Astrocyte of the hippocampus (primary cell): ENCODE results near the gene LTF.
"Not testable (repeated sequence)": the region's sequence is repeated elsewhere in the genome, so short reads cannot be mapped to it uniquely, and the experiment has no call there.

Experiments used
- DNase-seq: peaks from one replicate; pipeline ENCODE4 v3.0.0; 2011; ENCODE audit warnings: low read depth, low spot score

Gene LTF

DNA sequence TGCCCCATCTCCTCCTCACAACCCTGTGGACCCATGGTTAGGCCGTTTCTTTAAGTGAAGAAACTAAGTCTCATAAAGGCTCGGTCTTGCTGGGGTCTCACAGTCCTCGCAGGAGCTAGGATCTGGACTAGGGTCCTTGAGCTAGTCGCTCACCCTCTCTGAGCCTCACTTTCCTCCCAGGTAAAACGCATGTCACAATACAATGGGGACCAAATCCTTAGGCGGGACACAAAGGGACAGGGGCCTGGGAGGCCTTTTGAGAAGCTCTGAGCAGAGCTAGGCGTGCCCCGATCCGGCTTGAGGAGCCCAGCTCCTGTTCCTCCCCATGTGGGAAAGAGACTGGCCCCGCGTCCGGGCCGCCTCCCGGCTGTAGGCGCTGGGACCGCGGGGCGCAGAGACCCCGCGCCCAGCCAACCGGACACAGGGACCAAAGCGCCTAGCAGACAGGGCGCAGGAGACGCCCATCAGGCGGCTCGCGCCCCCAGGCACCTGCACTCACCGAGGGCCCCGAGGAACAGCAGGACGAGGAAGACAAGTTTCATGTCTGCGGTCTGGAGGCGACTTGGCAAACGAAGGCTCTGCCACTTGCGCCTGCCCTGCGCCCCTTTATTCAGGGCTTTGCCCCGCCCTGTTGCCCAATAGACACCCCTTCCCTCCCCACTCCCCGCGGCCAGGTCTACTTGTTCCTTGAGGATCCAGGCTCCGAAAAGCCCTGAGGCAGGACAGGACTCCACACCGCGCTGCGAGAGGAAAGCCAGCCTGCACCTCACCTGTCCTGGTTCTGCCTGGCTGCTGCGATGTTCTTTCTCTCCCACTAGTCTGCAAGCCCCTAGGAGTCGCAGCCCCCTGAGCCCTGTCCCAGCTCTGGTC, at the start of gene LTF:
Gene LTF, minus strand, starts transcription at position 580 of the 870 bp plus-strand sequence. Its CDS starts 38 bp downstream, at position 542.
- DNase-seq: no peak

DNA sequence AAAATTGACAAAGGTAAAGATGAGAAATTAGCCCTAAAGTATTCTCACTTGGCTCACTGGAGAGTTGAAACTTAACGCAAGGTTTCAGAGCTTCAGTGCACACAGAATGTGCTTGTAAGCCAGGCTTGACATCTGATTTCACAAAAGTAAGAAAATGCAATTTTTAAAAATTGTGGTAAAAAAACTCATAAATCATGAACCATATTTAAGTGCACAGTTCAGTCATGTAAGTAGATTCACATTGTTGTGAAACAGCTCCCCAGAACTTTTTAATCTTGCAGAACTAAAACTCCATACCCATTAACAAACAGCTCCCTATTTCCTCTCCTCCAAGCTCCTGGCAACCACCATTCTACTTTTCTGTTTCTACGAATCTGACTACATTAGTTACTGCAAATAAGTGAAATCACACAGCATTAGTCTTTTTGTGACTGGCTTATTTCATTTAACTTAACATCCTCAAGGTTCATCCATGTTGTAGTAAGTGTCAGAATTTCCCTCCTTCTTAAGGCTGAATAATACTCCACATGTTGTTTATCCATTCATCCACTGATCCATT, 47.6 kb upstream of the LTF start:
- no peak for DNase-seq

DNA sequence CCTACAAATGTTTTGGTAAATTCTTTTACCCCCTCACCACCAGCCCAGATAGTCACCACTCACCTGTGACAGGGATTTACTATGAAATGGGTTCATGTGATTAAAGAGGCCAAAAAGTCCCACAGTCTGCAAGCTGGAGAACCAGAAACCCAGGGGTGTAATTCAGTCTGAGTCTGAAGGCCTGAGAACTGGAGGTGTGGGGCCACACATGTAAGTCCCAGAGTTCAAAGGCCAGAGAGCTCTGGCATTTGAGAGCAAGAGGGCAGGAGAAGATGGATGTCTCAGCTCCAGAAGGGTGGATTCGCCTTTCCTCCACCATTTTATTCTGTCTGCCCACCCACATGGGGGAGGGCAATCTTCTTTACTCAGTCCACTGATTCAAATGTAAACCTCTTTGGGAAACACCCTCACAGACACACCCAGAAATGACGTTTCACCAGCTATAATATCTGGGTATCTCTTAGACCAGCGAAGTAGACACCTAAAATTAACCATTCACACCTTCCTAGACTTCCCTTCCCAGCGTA, 45.0 kb upstream of the LTF start:
- no peak for DNase-seq

- no peak for DNase-seq
Measured at GRCh38 chr3:46508850-46509591, 44.3 kb upstream of the LTF start.

DNA sequence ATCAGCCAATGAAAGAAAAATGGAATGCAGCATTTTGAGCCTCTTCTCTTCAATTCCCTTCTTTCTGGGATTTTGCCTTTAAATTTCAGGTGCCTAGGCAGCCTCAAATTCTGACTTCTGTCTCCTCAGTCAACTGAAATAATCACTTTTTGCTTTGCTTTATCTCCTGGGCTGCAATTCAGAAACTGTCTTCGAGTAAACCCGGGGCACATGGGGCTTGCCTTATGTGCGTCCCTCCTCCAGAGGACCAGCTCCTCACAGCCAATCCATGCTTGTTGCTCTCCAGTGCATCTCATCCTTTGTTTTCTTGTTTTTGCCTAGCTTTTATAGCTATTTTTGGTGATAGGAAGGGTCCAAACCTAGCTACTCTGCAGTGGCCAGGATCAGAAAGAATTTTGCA, 41.8 kb upstream of the LTF start:
- no peak for DNase-seq

GRCh38 chr3:46505953-46506352, 41.2 kb upstream of the LTF start:
- no peak for DNase-seq

DNA sequence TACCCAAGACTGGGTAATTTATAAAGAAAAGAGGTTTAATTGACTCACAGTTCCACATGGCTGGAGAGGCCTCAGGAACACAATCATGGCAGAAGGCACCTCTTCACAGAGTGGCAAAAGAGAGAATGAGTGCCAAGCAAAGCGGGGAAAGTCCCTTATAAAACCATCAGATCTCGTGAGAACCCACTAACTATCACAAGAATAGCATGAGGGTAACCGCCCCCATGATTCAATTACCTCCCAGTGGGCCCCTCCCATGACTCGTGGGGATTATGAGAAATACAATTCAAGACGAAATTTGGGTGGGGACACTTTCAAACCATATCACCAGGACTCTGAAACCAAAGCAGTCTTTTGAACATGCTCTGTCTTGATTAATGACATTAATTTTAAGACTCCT, 40.1 kb upstream of the LTF start:
- no peak for DNase-seq

- no peak for DNase-seq
Measured at GRCh38 chr3:46503200-46503874, 38.6 kb upstream of the LTF start.

DNA sequence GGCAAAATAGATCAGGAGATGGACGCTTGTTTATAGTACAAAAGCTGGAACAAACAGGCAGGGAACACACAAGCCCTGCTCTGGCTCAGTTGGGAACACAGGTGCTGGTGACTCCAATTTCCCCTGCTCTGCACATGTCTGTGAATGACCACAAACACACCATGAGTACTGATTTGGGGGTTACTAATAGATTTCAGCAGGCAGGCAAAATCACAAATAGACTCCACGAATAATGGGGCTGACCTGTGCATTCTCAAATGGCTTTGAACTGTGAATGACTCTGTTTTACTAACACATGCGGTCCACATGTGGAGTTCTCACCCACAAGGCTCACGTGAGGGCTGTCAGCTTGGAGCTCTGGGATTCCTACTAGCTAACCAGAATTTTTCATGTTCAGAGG, 37.0 kb upstream of the LTF start:
- no peak for DNase-seq

GRCh38 chr3:46500656-46501635, 36.2 kb upstream of the LTF start:
- DNase-seq: peak; percentile 76

DNA sequence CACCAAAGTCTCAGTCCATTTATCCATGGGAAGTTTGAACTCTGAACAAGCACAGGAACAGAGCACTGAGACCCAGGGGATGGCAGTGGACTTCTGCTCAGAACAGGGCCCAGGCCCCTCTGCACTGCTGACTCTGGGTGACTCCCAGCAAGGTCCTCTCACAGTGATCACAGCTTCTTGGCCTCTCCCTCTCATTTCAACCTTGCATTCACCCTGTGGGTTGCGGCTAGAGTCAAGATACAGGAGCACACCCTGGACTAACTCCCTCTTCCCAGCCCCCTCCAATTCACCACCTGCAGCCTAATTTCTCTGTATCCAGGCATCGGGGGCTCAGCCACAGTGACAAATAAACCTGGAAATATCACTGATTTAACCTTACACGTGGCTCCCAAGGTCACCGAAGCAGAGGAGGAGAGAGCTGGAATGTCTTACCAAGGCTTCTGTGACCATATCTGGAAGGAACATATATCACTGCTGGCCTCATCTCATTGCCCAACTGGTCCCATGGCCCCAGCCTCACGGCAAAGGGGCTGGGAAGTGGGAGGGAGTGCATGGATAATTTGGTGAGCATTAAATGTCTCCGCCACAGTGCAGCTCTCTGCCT, 34.3 kb upstream of the LTF start:
- no peak for DNase-seq

- no peak for DNase-seq
Measured at GRCh38 chr3:46497556-46498265, 33.0 kb upstream of the LTF start, which contains the start of gene RTP3. Gene RTP3, plus strand, starts transcription at chr3:46497976. Its CDS starts 87 bp downstream, at chr3:46498063.

DNA sequence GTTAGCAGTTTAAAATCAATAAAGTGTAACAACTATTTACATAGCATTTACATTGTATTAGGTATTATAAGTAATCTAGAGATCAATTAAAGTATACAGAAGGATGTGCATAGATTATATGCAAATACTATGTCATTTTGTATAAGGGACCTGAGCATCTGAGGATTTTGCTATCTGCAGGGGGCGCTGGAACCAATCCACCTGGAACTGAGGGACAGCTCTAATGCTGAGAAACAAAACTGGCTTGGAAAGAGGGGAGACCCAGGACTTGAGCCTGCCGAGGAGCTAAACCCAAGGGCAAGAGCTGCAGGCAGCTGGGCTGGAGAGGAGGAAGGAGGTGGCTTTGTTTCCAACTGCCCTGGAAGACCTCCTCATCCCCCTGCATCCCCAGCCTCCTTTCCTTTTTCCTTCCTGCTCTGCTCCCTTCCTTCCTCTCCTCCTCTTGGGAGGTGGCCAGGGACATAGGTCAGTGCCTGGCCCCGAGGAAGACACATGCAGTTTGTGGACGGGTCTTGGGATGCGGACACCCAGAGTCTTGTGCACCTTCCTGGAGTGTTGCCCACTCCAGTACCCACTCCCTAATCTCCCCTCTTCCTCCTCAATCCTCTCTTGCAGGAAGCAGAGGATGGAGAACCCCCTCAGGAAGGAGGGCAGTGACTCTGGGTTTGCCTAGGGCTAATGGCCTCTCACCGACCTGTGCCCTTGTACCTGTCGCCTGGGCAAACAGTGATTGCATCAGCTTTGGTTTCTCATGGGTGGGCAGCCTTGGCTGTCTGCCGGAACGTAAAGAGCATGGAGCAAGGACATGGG, 32.2 kb upstream of the LTF start:
- DNase-seq: no peak

DNA sequence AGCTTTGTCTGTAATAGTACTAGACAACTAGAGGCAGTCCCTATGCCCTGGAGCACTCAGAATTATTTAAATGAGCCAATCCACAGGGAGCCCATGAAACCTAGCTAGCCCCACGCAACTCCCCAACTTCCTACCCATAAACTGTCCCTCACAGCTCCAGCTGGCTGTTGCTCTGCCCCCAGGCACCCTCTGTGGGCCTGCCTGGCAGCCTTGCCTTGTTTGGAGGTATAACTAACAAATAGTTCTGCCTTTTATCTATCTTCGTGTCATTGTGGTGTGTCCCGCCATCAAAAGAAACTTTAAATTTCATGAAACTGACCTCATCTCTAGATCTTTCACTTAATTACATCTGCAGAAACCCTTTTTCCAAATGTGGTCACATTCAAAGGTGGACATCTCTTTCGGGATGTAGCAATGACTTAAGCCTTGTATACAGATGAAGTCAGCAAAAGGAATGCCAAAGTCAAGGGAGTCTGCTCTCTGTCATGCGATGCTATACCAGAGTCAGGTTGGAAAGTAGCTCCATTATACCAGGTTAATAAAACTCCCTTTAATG, 31.3 kb upstream of the LTF start:
- DNase-seq: peak; percentile 69

DNA sequence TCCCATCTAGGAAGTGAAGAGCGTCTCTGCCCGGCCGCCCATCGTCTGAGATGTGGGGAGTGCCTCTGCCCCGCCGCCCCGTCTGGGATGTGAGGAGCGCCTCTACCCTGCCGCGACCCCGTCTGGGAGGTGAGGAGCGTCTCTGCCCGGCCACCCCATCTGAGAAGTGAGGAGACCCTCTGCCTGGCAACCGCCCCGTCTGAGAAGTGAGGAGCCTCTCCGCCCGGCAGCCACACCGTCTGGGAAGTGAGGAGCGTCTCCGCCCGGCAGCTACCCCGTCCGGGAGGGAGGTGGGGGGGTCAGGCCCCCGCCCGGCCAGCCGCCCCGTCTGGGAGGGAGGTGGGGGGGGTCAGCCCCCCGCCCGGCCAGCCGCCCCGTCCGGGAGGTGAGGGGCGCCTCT, 29.8 kb upstream of the LTF start:
- DNase-seq: not testable (repeated sequence)

DNA sequence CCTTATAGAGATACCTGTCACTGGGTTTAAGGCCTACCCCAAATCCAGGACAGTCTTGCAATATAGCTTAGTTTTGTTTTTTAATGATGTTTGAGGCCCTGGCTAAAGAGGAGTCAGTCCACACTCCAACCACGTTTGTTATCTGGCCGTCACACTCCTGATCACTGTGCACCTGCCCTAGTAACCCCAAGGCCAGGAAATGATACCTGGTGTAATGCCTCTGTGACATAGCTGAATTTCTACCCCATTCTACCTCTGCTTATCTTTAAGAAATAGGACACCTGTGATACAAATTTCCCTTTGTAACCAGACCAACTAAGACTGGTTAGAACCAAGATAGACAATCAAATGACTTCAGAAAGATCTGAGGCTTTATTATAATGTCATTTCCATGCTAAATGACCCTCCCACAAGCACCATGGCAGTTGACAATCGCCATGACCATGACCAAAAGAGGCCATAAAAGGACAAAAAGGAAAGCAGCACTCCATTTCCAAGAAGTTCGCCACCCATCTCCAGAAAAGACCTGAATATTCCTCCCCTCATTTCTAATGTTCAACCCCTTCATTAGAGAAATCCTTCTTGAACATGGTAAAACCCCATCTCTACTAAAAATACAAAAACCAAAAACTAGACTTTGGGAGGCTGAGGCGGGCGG, 28.3 kb upstream of the LTF start:
- DNase-seq: no peak
